HCT116 (cell line): ENCODE measurements around the gene MTMR12. TPM values are rescaled to one million over a fixed set of nuclear protein-coding genes. Genes with fewer than 3 reads are reported as not detected.
"Not testable (repeated sequence)": the region's sequence is repeated elsewhere in the genome, so short reads cannot be mapped to it uniquely, and the experiment has no call there.

ENCODE experiments used
- ATAC-seq: fragments of 200-7000 bp; cut with Tn5 transposase; 2 replicates; pipeline ENCODE4 v1.9.1; 2020; ENCODE audit warnings: mild to moderate bottlenecking, moderate library complexity
- BruUV-seq: library from RNA; stranded (reverse); fragments of 400-500 nt; replicated peaks from 2 replicates; lab custom pipeline; 2021; lab: Mats Ljungman, UMichigan
- CTCF ChIA-PET: fragments of 300-600 bp; sonication (Branson Sonifier 250); formaldehyde crosslinking; loops from one replicate; lab custom pipeline; 2021; ENCODE audit warnings: antibody characterized with exemption; lab: Charles Lee
- POLR2A ChIA-PET: fragments of 300-600, 350-600 bp; sonication (Branson Sonifier 250); formaldehyde crosslinking; loops from one replicate; lab custom pipeline; 2021; ENCODE audit warnings: antibody characterized with exemption; lab: Charles Lee
- RAD21 ChIA-PET, 2 experiments: fragments of 300-600 bp; sonication (Branson Sonifier 250); formaldehyde crosslinking; loops; one replicate each; lab custom pipeline; 2023; ENCODE audit warnings: low total read pairs in 2 of 2; ENCODE audit not compliant: uncharacterized antibody in 2 of 2, unreplicated experiment in 2 of 2, low non-redundant PET in 1 of 2; lab: Charles Lee
- DNase-seq: peaks from one replicate; pipeline ENCODE4 v3.0.0-alpha.2; 2010; ENCODE audit warnings: low read depth, low spot score
- H2AFZ ChIP-seq: fragments of 200-600 bp; shearing (Covaris generic), sonication (generic); 2 replicates; pipeline ENCODE4 v1.6.1; 2017; ENCODE audit warnings: low read depth, mixed run types, mixed read lengths, antibody characterized with exemption, low read length; ENCODE audit not compliant: poor library complexity, severe bottlenecking
- H3K27ac ChIP-seq: 2 replicates; pipeline ENCODE4 v1.5.1; 2012; ENCODE audit warnings: low read depth, low read length
- H3K27me3 ChIP-seq: fragments of 200-600 bp; sonication (generic); 2 replicates; pipeline ENCODE4 v1.6.1; 2016; ENCODE audit warnings: mixed run types, low read length, mixed read lengths; ENCODE audit not compliant: insufficient read depth
- H3K36me3 ChIP-seq, 2 experiments: fragments of 200-500 bp in 1 of 2; fragments of 200-600 bp in 1 of 2; sonication (Bioruptor generic) in 1 of 2; sonication (generic) in 1 of 2; 2 replicates each; pipeline versions ENCODE4 v1.5.1 to v1.6.1; 2014 to 2016; ENCODE audit warnings: low read length in 2 of 2, inconsistent platforms in 1 of 2, mixed read lengths in 1 of 2, mixed run types in 1 of 2; ENCODE audit not compliant: insufficient read depth in 2 of 2, control insufficient read depth in 1 of 2
- H3K4me1 ChIP-seq, 2 experiments: fragments of 200-600 bp in 1 of 2; sonication (generic) in 1 of 2; 2 replicates each; pipeline versions ENCODE4 v1.5.1 to v1.6.1; 2012 to 2017; ENCODE audit warnings: low read length in 2 of 2, inconsistent platforms in 1 of 2, mild to moderate bottlenecking in 1 of 2, mixed read lengths in 1 of 2, mixed run types in 1 of 2, moderate library complexity in 1 of 2; ENCODE audit not compliant: insufficient read depth in 2 of 2, control insufficient read depth in 1 of 2
- H3K4me2 ChIP-seq: fragments of 200-600 bp; sonication (generic); 2 replicates; pipeline ENCODE4 v1.6.1; 2017; ENCODE audit warnings: mixed run types, low read length, mixed read lengths
- H3K4me3 ChIP-seq, 2 experiments: fragments of 200-600 bp in 1 of 2; sonication (generic) in 1 of 2; replicated peaks in 1 of 2; 2 replicates each; pipeline ENCODE4 v1.5.1; 2011 to 2016; ENCODE audit warnings: low read length in 2 of 2, control low read depth in 1 of 2, low read depth in 1 of 2, mild to moderate bottlenecking in 1 of 2, mixed read lengths in 1 of 2, mixed run types in 1 of 2
- H3K79me2 ChIP-seq: fragments of 200-600 bp; sonication (generic); 2 replicates; pipeline ENCODE4 v1.6.1; 2017; ENCODE audit warnings: mild to moderate bottlenecking, mixed run types, low read length, moderate library complexity, mixed read lengths; ENCODE audit not compliant: insufficient read depth
- H3K9ac ChIP-seq: fragments of 200-600 bp; sonication (generic); 2 replicates; pipeline ENCODE4 v1.6.1; 2016; ENCODE audit warnings: low read length, mixed read lengths
- H3K9me2 ChIP-seq: fragments of 200-600 bp; sonication (generic), shearing (Covaris generic); 2 replicates; pipeline ENCODE4 v1.6.1; 2017; ENCODE audit warnings: mixed run types, mild to moderate bottlenecking, moderate library complexity; ENCODE audit not compliant: insufficient read depth
- H3K9me3 ChIP-seq, 2 experiments: fragments of 200-500 bp in 1 of 2; fragments of 200-600 bp in 1 of 2; sonication (Bioruptor generic) in 1 of 2; sonication (generic) in 1 of 2; 2 replicates each; pipeline ENCODE4 v1.6.1; 2014 to 2017; ENCODE audit warnings: low read length in 2 of 2, mixed read lengths in 2 of 2, inconsistent platforms in 1 of 2, low read depth in 1 of 2, mild to moderate bottlenecking in 1 of 2, mixed run types in 1 of 2, moderate library complexity in 1 of 2; ENCODE audit not compliant: control insufficient read depth in 1 of 2, insufficient read depth in 1 of 2
- H4K20me1 ChIP-seq: fragments of 200-600 bp; sonication (generic), shearing (Covaris generic); 2 replicates; pipeline ENCODE4 v1.6.1; 2017; ENCODE audit warnings: mixed run types, mild to moderate bottlenecking, moderate library complexity; ENCODE audit not compliant: insufficient read depth
- CEBPB ChIP-seq: IDR thresholded peaks from 2 replicates; pipeline ENCODE4 v1.6.1; 2012; ENCODE audit warnings: low read depth
- RAD21 ChIP-seq: IDR thresholded peaks from 2 replicates; pipeline ENCODE4 v1.6.1; 2012; ENCODE audit warnings: low read depth, mild to moderate bottlenecking
- SP1 ChIP-seq: IDR thresholded peaks from 2 replicates; pipeline ENCODE4 v1.6.1; 2012; ENCODE audit warnings: low read depth
- YY1 ChIP-seq: IDR thresholded peaks from 2 replicates; pipeline ENCODE4 v1.6.1; 2011; ENCODE audit warnings: low read length, low read depth, moderate library complexity, mild to moderate bottlenecking; ENCODE audit not compliant: insufficient replicate concordance; ENCODE audit errors: extremely low read depth
- ZBTB33 ChIP-seq: IDR thresholded peaks from 2 replicates; pipeline ENCODE4 v1.6.1; 2011; ENCODE audit warnings: mild to moderate bottlenecking, low read length, moderate library complexity; ENCODE audit not compliant: insufficient replicate concordance; ENCODE audit errors: extremely low read depth
- intact Hi-C: fragments of 100-400 bp; cut with micrococcal nuclease; formaldehyde crosslinking; loops from 2 replicates; pipeline ENCODE4 v1.10.0; 2022
- total RNA-seq: library from RNA; stranded (reverse); gene quantifications from one replicate; pipeline ENCODE4 v1.2.1, GENCODE V29; 2021; ENCODE audit not compliant: unreplicated experiment

The MTMR12 gene
- total RNA-seq, 1 experiment from 2014 or later = 27.3 TPM

GRCh38 chr5:32322882-32323281 is 10.1 kb upstream of the MTMR12 start:
- no TSS peak for BruUV-seq
- Histone ChIP-seq H2AFZ (no peak overlapping the region), H3K4me1 (peaks cover 11 to 20% of the 10 kb centered on the region in 2 experiments), H3K4me2 (no peak overlapping the region), H3K9me3 (peaks cover 0 to 3% of the 10 kb centered on the region in 2 experiments; a peak in 1 of 4 replicates), H3K9ac (no peak overlapping the region), H3K36me3 (no peaks in the 10 kb centered on the region), H3K9me2 (no peaks in the 10 kb centered on the region)
- no peak for DNase-seq
- TF ChIP-seq RAD21 = no peak
- no peak for TF ChIP-seq CEBPB
- no peak for TF ChIP-seq SP1
- no peak for TF ChIP-seq YY1
- no peak for TF ChIP-seq ZBTB33
- TF ChIP-seq, all 23 proteins: peak for 0
- intact Hi-C loops = no loop called here
- H3K79me2 ChIP-seq = no peaks in the 10 kb centered on the region
- H3K27ac ChIP-seq = no peak overlapping the region
- ChIA-PET POLR2A (no interaction called here), CTCF (no interaction called here), RAD21 (no interaction called here)
- H4K20me1 ChIP-seq = no peaks in the 10 kb centered on the region
- H3K4me3 ChIP-seq = no peak overlapping the region
- ATAC-seq = no peak
- H3K27me3 ChIP-seq = no peaks in the 10 kb centered on the region

GRCh38 chr5:32321787-32322186 is 9.0 kb upstream of the MTMR12 start:
- H4K20me1 ChIP-seq, CTCF ChIA-PET, H3K27ac ChIP-seq, H3K79me2 ChIP-seq, intact Hi-C loops, H3K9me2 ChIP-seq, H3K4me3 ChIP-seq, H2AFZ ChIP-seq, ATAC-seq, H3K9me3 ChIP-seq, POLR2A ChIA-PET, BruUV-seq, H3K36me3 ChIP-seq, H3K4me2 ChIP-seq, DNase-seq, H3K27me3 ChIP-seq, RAD21 ChIA-PET, H3K9ac ChIP-seq: not testable (repeated sequence)
- H3K4me1 ChIP-seq = peaks cover 11 to 19% of the 10 kb centered on the region in 2 experiments
